HUES6 (cell line): ENCODE measurements around the gene ZCCHC24.

Source experiments
- H3K27ac ChIP-seq: 2 replicates; pipeline ENCODE4 v1.7.0; 2013; ENCODE audit warnings: low read depth, mild to moderate bottlenecking, low read length, inconsistent platforms
- H3K27me3 ChIP-seq: 2 replicates; pipeline ENCODE4 v1.6.1; 2013; ENCODE audit warnings: low read length; ENCODE audit not compliant: control insufficient read depth, insufficient read depth
- H3K36me3 ChIP-seq: 2 replicates; pipeline ENCODE4 v1.6.1; 2013; ENCODE audit warnings: low read length; ENCODE audit not compliant: control insufficient read depth, insufficient read depth
- H3K4me1 ChIP-seq: 2 replicates; pipeline ENCODE4 v1.6.1; 2013; ENCODE audit warnings: low read length; ENCODE audit not compliant: control insufficient read depth, insufficient read depth
- H3K4me3 ChIP-seq: 2 replicates; pipeline ENCODE4 v1.5.1; 2013; ENCODE audit warnings: low read depth, low read length
- H3K9ac ChIP-seq: one replicate; pipeline ENCODE4 v1.6.1; 2013; ENCODE audit warnings: mild to moderate bottlenecking, low read length
- H3K9me3 ChIP-seq: 2 replicates; pipeline ENCODE4 v1.6.1; 2013; ENCODE audit warnings: low read depth, low read length; ENCODE audit not compliant: control insufficient read depth, insufficient read depth

Gene ZCCHC24

DNA sequence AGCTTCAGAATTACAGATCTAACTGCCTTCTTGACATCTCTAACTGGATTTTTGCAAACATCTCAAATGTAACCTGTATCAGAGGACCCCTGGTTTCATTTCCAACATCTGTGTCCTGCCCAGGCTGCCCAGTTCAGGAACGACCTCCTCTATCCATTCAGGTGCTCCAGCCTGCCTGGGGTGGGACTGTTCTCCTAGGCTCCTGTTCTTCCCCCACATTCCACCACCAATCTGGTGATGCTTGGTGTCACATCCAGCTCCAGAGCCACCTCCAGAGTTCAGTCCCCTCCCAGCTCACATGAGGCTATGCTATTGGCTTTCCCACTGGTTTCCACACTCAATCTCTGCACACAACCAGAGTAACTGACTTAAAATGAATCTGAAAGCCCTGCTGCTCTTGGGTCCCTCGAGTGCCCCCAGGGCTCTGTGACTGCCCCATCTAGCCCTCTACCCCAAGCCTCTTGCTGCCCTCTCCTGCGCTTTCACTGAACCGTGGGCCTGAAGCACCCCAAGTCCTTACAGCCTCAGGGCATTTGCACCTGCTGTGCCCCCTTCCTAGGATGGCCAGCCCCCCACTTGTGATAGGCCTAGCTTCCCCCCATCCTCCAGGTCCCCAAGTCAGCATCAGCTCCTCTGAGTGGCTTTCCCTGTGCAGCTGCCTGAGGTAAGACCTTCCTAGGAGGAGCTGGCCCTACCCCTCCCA is 52.1 kb downstream of the ZCCHC24 start:
- H3K4me1 ChIP-seq, result peaks cover 6% of the 10 kb centered on the region; the same call in 1 of the 2 replicates
- no peak overlapping the region for H3K9ac ChIP-seq
- H3K9me3 ChIP-seq, result no peaks in the 10 kb centered on the region
- H3K27ac ChIP-seq, result no peak overlapping the region
- H3K4me3 ChIP-seq, result no peak overlapping the region
- no peaks in the 10 kb centered on the region for H3K36me3 ChIP-seq
- no peaks in the 10 kb centered on the region for H3K27me3 ChIP-seq

DNA sequence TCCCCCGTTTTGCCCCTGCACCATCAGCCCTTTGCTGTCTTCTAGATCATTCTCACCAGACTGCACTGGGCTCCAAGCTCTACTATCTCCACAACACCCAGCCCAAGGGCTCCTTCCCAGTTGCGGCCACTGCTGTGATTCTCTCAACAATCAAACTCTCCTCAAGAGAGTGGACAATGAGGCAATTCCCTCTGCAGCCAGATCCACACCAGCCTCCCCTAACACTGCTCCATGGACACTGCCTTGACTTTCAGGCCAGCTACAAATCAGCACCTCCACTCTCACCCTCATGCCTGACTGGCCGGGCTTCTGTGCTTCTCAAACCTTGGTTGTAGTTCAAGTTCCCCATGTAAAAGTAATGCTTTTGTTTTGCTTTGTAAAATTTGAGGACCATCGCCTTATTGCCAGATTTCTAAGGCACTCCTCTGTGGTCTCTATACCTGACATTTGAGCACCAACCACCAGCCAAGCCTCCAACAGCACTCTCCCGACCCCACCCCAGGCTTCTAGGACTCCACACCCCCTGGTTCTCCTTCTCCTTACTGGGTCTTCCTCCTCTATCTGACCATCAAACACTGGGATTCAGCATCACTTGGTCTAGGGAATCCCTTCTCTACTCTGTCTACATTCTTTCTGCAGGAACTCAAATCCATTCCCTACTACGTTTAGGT is 52.8 kb downstream of the ZCCHC24 start:
- H3K4me3 ChIP-seq, result no peak overlapping the region
- no peak overlapping the region for H3K9ac ChIP-seq
- H3K27ac ChIP-seq, result no peak overlapping the region
- H3K4me1 ChIP-seq, result peaks cover 6% of the 10 kb centered on the region; the same call in 1 of the 2 replicates
- no peaks in the 10 kb centered on the region for H3K9me3 ChIP-seq
- no peaks in the 10 kb centered on the region for H3K36me3 ChIP-seq
- no peaks in the 10 kb centered on the region for H3K27me3 ChIP-seq

DNA sequence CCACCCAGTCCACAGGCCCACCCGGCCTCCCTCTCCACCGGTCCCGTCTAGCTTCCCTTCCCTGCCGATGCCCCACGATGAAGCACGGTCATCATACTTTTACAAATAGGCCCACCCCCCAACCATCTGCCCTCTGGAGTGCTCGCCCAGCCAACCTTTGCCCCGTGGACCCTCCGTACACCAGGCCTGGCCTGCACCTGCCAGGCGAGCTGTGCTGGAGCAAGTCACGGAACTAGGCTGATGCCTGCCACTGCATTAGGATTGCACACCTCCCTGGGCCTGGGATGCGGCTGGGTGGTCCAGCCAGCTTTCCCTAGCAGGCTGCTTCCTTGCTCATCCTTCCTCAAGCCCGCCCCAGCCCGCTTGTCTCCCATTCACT is 53.4 kb downstream of the ZCCHC24 start:
- peaks cover 6% of the 10 kb centered on the region; the same call in 1 of the 2 replicates for H3K4me1 ChIP-seq
- H3K36me3 ChIP-seq, result no peaks in the 10 kb centered on the region
- no peak overlapping the region for H3K9ac ChIP-seq
- no peaks in the 10 kb centered on the region for H3K9me3 ChIP-seq
- no peak overlapping the region for H3K4me3 ChIP-seq
- H3K27me3 ChIP-seq, result no peaks in the 10 kb centered on the region
- no peak overlapping the region for H3K27ac ChIP-seq

DNA sequence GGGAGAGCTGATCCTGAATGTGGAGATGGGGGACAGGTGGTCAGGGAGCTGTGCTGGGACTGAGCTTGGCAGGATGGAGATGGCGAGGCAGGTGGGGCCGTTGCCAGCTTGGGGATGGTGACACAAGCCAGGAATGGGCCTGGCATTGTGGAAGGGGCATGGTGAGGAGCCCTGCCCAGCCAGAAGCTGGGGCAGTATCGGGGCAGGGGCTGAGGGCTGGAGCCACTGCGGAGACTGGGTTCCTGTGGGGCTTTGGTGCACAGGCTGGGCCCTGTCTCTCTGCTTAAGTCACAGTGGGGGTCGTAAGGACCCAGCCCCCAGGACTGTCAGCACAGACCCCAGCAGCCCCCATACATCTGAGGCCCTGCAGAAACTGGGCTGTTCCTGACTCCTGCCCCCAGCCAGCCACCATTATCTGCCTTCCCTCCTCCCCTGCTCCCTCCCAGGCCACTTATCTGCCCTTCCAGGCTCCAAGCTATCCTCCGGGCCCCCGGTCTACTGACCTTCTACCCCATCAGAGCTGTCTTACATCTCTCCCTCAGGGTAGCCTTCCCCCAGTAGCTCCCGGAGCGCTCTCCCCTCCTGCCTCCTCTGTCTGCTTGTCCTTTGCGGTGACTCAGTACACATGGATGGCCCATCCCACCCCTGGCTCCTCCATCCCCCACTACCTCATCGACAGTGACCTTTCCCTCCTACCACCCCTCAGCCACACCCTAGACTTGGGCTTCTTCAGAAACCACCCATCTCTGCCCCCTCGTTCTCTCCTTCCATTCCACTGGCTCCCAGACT is 54.0 kb downstream of the ZCCHC24 start:
- no peaks in the 10 kb centered on the region for H3K36me3 ChIP-seq
- no peaks in the 10 kb centered on the region for H3K9me3 ChIP-seq
- no peak overlapping the region for H3K27ac ChIP-seq
- peaks cover 7% of the 10 kb centered on the region; the same call in 1 of the 2 replicates for H3K4me1 ChIP-seq
- H3K9ac ChIP-seq, result no peak overlapping the region
- no peaks in the 10 kb centered on the region for H3K27me3 ChIP-seq
- H3K4me3 ChIP-seq, result no peak overlapping the region

DNA sequence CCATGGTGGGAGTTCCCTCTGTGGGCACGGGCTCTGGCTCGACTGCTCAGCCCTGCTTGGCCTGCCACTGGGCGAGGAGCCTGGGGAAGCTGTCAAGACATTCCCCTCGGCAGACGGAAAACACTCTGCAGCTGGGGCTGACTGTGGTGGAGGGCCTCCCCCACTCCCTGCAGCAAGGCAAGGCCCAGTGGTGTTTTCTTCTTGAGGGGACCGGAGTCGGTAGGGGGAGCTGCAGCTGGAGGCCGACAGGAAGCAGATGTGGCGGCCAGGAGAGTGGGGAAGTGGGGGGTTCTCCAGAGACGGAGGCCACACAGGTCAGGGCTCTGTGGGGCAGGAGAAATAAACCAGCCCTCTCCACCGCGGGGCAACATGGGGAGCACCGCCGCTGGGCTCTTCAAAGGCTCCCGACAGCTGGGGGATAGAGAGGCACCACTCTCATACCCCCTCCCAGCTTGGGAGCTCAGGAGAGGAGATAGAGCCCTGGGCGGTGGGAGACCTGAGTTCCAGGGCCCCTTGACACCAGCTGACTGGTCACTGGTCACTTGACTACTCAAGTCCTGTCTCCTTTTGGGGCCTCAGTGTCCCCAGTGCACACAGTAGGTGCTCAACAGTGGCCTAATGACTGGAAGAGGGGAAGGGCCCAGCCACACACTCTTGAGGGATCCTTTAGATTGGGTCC is 54.7 kb downstream of the ZCCHC24 start:
- H3K27me3 ChIP-seq, result no peaks in the 10 kb centered on the region
- H3K27ac ChIP-seq, result no peak overlapping the region
- H3K4me3 ChIP-seq, result no peak overlapping the region
- H3K9ac ChIP-seq, result no peak overlapping the region
- H3K4me1 ChIP-seq, result peaks cover 10% of the 10 kb centered on the region; the same call in 1 of the 2 replicates
- no peaks in the 10 kb centered on the region for H3K36me3 ChIP-seq
- H3K9me3 ChIP-seq, result no peaks in the 10 kb centered on the region

DNA sequence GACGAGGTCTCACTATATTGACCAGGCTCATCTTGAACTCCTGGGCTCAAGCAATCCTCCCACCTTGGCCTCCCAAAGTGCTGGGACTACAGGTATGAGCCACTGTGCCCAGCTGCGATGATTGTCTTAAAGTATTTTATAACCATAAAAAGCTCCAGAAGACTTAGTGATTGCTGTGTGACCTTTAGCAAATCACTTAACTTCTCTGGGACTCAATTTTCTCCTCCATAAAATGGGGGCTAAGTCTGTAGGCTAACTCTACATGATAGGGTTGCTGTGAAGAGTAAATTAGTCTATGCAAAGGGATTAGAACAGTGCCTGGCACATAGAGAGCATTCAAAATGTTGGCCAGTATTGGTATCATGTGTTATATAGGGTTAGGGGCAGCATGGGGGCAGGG is 55.4 kb downstream of the ZCCHC24 start:
- H3K4me1 ChIP-seq, result peaks cover 10% of the 10 kb centered on the region; the same call in 1 of the 2 replicates
- no peaks in the 10 kb centered on the region for H3K9me3 ChIP-seq
- no peak overlapping the region for H3K9ac ChIP-seq
- no peak overlapping the region for H3K27ac ChIP-seq
- H3K27me3 ChIP-seq, result no peaks in the 10 kb centered on the region
- no peaks in the 10 kb centered on the region for H3K36me3 ChIP-seq
- no peak overlapping the region for H3K4me3 ChIP-seq

DNA sequence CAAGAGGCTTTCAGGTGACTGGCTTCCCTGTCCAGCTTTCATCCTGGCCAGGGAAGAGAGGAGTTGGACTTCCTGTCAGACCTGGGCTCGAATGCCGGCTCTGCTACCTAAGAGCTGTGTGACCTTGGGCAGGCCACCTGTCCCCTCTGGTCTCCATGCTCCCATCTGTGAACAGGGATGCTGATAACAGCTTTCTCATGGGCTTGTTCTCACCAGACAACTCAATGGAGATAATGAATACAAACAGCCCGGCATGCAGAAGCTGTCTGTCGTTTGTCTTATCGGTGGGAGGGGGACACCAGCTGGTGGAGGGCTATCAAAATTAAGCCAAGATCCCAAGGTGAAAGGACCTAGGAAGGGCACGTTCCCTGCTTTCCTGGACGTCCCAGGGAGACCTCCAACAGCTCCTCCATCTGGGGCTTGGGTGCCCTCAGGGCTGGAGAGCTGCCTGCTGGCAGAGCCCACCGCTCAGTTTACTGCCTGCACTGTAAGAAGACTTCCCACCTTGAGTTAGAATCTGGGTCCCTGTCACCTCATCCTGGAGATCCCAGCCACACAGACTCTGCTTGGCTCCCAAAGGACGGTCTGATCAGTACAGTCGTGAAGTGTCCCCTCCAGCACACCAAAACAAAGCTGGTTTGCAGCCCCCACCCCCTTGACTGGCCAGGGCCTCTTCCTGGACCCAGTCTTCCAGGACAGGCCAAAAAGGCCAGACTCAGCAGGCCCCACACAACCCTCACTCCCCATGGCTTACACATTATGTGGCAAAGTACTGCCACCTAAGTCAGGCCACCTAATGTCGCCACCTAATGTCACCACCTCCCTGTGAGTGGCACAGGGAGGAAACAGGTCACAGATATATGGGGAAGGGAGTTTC is 57.2 kb downstream of the ZCCHC24 start:
- no peaks in the 10 kb centered on the region for H3K27me3 ChIP-seq
- H3K9ac ChIP-seq, result no peak overlapping the region
- no peak overlapping the region for H3K27ac ChIP-seq
- peaks cover 10% of the 10 kb centered on the region; the same call in 1 of the 2 replicates for H3K4me1 ChIP-seq
- H3K36me3 ChIP-seq, result no peaks in the 10 kb centered on the region
- no peak overlapping the region for H3K4me3 ChIP-seq
- no peaks in the 10 kb centered on the region for H3K9me3 ChIP-seq

DNA sequence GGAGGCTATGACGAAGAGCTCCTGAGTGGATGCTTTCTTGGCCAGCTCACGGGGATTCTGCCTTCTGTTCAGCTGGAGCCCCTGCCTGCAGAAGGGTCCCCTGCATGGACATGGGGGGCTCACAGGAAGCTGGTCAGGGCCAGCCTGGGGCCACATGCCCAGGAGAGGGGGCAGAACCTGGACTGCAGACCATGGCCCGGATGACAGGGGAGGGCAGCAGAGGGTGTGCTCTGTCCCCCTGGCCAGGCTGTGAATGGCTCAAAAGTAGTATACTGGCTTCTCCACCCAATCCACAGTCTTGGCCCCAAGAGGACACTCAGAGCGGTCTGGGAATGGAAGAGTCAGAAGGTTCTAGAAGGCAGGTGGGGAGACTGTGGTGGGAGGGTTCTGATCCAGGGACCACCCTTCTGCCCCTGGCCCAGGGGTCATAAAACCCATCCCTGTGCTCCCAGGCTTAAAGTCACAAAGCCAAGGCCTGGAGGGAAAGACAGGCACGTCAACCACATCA is 57.9 kb downstream of the ZCCHC24 start:
- no peak overlapping the region for H3K27ac ChIP-seq
- H3K27me3 ChIP-seq, result no peaks in the 10 kb centered on the region
- no peak overlapping the region for H3K4me3 ChIP-seq
- H3K4me1 ChIP-seq, result peaks cover 13% of the 10 kb centered on the region
- no peak overlapping the region for H3K9ac ChIP-seq
- H3K9me3 ChIP-seq, result no peaks in the 10 kb centered on the region
- no peaks in the 10 kb centered on the region for H3K36me3 ChIP-seq

DNA sequence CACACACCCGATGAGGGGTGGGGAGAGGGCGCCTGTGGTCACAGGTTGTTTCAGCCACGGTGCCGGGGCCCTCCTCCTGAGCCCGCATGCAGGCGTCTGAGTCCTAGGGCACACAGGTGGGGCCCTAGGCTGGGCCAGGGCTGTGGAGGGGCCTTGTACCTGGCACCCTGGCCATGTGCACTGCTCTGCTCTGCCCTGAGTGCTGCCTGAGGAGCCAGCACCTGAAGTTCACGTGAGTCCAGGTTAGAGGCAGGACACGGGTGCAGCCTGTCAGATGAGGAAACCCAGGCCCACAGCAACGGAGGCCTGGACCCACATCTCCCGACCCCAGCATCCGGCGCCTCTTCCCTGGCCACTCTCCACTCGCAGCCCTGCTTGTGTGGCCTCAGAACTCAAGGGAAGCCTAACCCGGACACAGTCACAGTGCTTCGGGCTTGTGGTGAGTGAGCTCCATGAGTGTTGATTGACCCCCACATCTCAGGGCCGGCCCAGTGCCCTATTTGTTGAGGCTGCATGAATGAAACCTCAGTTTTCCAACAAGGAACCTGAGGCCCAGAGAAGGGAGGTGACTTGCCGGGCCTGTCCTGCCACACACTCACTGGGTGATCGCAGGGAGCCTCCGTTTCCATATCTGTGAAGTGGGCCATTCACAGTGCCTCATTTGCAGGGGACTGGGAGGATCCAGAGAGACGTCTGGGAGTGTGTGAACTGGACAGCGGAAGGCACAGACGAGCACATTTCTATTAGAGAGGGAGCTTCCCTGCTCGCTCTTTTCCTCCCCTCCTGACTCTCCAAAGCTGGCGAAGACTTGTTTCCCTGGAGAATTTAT is 58.6 kb downstream of the ZCCHC24 start:
- Histone ChIP-seq H3K4me3 (no peak overlapping the region), H3K27ac (no peak overlapping the region), H3K9ac (no peak overlapping the region), H3K36me3 (no peaks in the 10 kb centered on the region), H3K4me1 (peaks cover 19% of the 10 kb centered on the region), H3K27me3 (no peaks in the 10 kb centered on the region), H3K9me3 (no peaks in the 10 kb centered on the region)
